CD4-positive, alpha-beta T cell treated with Interleukin-6 at 100 ng/mL for 8 hours (primary cell): ENCODE data around the gene MEF2A.

Experiments
- DNase-seq: peaks from one replicate; pipeline ENCODE4 v3.0.0-alpha.2; 2020; ENCODE audit warnings: mixed read lengths, low spot score

Gene MEF2A

DNA sequence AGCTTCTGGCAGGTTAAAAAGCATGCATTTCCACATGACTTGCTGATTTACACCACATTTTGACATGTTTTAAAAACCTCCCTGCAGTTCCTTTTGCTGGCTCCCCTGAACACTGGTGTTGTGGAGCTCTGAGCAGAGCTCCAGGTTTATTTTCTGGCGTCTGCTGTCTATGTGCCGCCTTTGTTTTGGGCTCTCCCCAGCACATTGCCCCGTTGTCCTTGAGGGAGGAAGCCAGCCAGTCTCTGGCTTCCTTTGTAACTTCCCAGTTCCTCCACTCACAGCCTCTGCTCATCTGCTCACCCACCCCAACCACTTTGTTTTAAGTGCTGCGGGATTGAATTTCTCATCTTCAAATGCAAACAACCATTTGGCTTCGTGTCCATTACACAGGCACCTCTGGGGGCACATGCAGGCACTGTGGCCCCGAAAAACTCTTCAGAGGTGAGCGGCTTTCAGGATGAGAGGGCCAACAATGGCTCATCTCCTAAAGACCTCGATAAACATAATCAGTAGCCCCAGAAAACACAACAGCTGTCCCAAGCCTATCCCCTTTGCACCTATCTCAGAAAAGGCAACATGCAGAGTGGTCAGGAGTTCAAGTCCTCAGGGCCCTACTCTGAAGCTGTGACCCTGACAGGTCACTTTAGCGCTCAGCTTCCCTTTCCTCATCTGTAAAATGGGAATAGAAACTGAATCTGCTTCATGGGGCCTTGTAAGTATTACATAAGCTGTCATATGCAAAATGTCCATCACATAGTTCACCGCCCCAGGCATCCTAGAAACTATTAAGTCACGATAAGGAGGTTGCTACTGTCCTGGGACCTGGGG, 1.3 kb upstream of the MEF2A start:
- DNase-seq = no peak

DNA sequence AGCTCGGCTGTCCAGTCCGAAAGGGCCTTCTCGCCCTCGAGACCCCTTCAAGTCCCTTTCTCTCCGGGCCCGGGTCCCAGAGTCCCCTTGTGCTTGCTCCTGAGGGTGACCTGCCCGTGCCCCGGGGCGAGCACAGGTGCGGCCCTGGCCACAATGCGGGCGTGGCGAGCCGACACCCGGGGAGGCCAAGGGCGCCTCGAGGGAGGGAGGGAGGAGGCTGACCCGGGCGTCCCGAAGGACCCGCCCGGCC, 810 bp upstream of the MEF2A start:
- no peak for DNase-seq

DNA sequence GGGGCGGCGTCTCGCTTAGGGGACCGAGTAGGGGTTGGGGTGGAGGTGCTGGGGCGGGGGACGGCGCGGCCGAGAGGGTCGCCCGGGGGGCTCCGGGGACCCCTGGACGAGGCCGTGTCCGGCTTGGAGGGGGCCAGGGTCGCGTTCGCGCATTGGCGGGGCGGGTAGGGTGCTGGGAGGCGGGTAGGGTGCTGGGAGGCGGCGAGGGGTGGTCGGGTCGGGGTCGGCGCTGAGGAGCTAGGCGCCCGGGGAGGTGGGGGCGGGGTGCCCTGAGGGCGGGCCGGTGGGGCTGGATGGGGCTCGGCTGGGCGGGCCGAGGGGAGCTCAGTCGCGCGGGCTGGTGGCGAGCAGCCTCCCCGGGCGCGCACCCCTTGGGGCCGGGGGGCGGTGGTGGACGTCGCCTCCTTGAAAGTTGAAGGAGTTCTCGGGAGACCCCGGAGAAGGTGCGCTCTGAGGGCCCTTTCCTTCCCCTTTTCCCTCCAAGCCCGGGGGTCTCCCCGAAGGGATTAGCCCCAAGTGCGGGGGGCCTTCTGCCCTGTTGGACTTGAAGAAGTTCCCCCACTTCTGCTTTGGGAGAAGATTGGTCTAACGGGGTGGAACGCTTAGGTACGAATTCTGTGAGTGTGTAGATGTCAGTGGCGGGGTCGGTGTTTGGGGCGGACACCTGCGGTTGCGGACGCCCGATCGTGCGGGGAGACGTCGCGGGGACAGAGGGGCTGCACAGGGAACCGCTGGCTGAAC, 543 bp downstream of the MEF2A start:
- DNase-seq = peak; percentile 9

DNA sequence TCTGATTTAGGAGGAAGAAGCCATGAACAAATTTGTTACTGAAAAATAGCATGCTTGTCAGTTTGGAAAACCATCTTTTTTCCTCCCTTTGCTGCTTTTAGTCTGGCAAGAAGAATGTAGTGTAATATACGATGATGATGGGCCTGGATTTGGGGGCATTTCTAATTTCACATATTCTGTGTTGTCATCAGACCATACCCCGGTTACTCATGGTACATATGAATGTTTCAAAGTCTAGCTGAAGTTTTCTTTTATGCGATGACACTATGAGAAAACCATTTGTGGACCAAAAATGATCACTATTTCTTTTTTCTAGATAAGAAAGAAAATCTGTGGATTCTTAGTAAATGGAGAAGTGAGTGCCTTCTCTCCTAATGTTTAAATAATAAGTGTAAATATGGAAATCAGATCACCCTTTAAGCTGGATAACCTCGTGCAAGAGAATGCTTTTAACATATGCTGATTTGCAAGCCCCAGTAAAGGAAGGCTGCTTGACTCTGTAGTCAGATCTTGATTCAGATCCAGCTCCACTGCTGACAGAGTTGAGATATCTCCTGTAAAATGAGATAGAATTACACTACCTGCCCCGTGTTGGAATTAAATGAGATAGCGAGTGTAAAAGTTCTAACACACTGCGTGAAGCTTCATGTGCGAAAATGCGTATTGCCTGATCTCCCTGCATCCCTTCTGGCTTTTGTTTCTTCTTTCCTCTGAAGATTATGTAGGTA, 3.0 kb downstream of the MEF2A start:
- DNase-seq = no peak

DNA sequence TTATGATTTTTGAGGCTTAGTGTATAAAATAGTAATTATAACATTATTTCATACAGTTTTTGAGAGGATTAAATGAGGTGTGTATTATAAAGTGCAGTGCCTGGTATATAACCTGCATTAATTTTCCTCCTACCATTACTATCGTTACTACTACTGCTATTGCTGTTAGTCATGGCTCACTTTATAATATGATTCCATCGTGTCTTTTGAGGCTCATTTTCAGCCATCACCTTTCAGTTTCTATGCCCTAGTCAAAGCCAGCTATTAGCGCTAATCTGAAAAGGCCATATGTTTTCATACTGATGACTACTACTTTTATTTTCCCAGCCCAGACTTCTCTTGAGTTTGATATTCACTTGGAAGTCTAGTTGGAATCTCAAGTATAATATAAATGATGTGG, 5.5 kb downstream of the MEF2A start:
- DNase-seq = no peak

DNA sequence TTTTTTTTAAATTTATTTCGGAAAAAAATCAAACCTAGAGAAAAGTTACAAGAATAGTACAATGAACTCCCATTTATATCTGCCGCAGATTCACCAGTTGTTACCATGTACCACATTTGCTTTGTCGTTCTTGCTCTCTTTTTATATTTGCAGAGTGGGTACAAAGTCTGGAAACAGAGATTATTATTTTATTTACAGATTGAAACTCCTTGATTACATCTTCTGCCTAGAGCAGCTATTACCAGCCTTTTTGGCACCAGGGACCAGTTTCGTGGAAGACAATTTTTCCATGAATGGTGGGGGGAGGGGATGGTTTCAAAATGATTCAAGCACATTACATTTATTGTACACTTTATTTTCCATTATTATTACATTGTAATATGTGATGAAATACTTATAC, 8.3 kb downstream of the MEF2A start:
- no peak for DNase-seq

DNA sequence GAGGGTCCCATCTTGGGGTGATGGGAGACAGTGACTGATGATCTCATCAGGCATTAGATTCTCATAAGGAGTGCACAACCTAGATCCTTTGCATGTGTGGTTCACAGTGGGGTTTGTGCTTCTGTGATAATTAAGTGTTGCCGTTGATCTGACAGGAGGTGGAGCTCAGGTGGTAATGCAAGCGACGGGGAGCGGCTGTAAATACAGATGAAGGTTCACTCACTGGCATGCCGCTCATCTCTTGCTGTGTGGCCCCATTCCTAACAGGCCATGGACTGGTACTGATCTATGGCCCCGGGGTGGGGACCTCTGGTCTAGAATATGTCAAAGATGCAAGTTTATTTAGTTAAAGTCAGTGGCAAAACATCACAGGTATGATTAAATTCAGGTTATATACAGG, 8.7 kb downstream of the MEF2A start:
- DNase-seq = no peak

DNA sequence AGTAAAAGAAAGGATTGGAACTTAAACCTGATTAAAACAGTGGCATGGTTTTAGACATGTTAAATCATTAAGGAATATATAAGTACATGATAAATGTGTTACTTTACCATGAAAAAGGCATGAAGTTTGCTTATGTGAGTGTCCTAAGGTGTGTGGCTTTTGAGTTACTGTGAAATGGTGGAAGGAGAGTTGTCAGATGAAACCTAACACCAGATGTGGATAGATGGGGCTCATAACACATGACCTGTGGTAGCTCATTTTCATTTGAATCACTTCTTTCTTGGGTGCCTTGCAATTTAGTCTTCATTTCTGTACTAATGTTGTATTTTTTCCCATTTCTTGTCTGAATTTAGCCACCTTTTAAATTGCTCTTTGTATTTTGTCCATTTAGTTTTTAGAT, 13.0 kb downstream of the MEF2A start:
- no peak for DNase-seq

DNA sequence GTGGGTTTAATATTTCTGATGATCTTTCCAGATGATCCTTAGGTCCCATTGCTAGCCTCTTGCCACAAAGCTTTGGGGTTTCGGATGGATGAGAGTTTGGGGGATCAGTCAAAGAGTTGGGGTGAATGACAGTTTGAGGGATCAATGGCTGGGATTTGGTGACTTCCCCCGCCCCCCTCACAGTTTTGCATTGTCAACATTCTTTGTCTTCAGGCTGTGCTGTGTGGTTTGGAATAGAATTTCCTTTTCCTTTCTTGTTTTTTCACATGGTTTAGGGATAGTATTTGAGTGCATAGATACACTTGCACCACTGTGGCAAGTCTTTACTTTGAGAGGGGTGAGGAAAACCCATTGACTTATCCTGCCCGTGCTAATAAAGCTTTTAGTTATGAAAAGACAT, 14.3 kb downstream of the MEF2A start:
- DNase-seq = no peak

DNA sequence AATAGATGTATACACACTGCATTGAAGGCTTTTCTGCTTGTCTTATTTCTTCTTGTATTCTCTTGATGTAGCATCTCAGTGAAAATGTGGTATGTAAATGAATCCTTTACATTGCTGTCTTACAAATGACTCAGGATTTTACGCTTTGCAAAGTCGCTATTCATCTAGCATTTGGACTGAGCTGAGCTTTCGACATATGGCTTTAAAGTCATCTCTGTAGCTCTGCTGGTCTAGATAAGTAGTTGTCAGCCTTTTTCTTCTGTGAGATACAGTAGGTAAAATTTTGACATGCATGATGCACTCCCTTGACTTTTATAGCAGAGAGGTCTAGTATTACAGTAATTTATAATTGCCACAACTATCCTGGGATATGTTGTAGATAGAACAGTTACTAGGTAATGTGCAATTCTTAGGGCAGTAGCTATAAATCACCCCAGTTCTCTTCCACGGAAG, 16.8 kb downstream of the MEF2A start:
- no peak for DNase-seq

DNA sequence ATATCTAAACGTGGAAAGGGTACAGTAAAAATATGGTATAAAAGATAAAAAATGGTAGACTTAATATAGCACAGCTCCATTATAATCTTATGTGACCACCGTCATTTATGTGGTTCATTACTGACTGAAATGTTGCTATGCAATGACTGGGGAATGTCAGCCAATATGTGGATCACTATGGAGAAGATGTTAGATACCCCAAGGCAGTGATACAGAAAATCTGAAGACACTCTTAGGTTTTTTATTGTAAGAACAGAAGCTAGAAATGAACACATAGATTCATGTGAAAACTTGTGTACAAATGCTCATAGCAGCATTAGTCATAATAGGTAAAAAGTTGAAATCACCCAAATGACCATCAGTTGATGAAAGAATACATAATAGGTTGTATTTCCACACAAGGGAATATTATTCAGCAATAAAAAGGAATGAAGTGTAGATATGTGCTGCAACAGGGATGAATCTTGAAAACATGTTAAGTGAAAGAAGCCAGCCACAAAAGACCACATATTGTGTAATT, 18.4 kb downstream of the MEF2A start:
- DNase-seq = no peak

DNA sequence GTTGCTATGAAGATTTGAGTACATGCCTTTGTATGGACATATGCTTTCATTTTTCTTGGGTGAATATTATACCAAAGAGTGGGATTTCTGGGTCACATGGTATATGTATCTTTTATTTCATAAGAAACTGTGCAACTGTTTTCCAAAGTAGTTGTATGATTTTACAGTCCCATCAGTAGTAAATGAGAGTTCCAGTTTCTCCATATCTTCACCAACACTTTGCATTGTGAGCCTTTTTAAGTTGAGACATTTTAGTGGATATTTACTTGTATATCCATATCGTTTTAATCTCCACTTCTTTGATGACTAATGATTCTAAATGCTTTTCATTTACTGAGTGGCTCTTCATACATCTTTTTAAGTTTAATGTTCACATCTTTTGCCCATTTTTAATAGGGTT, 20.3 kb downstream of the MEF2A start:
- no peak for DNase-seq

DNA sequence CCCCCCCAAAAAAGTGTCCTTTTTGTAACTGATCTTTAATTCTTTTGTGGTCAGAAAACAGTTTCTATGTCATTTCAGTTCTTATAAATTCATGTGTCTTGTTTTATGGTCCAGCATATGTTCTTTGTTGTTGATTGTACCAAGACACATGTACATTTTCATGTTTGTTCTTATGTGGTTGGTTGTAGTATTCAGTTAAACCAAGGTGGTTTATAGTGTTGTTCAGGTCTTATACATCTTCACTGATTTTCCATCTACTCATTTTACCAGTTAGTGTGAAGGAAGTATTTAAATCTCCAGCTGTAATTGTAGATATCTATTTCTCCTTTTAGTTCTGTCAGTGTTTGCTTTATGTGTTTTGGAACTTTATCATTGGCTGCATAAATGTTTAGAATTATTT, 24.0 kb downstream of the MEF2A start:
- no peak for DNase-seq

DNA sequence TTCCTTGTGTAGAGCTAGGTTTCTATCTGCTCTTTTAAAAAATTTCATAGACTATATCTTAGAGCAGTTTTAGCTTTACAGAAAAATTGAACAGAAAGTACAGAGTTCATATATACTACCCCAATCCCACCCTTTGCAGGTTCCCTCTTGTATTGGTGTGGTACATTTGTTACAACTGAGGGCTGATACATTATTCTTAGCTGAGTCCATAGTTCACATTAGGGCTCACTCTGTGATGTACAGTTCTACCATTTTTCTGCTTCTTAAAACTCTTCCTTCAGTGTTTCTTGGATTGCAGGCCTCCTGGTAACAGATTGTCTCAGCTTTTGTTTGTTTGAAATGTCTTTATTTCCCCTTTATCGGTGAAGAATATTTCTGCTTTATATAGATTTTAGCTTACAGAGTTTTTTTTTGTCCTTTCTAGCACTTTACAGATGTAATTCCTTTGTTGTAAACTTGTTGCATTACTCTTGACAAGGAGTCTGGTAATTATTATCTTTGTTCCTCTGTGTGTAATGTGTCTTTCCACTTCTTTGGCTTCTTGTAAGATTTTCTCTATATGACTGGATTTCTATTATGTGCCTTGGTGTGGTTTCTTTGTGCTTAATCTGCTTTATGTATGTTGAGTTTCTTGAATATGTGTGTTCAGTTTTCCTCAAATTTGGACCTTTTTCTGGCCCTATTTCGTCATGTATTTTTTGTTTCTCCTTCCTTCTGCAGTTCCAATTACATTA, 25.3 kb downstream of the MEF2A start:
- DNase-seq = no peak

DNA sequence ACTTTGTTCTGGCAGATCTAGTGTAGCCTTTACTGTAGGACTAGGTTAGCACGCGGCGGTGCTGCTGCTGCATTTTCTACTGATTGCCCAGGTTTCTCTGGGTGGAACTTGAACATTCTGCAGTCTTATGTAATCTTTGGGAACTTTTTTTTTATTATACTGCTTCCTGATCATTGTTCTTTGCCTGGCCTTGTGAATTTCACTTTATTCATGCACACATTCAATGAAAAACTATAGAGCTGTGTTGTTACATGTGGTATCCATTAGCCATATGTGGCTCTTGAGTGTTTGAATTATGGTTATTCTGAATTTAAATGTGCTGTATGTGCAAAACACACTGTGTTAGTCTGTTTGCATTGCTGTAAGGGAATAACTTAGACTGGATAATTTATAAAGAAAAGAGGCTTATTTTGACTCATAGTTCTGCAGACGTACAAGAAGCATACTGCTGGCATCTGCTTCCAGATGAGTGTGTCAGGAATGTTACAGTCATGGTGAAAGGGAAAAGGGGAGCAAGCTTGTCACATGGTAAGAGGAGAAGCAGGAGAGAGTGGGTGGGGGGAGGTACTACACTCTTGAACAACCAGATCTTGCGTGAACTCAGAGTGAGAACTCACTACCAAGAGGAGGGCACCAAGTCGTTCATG, 26.5 kb downstream of the MEF2A start:
- DNase-seq = no peak

DNA sequence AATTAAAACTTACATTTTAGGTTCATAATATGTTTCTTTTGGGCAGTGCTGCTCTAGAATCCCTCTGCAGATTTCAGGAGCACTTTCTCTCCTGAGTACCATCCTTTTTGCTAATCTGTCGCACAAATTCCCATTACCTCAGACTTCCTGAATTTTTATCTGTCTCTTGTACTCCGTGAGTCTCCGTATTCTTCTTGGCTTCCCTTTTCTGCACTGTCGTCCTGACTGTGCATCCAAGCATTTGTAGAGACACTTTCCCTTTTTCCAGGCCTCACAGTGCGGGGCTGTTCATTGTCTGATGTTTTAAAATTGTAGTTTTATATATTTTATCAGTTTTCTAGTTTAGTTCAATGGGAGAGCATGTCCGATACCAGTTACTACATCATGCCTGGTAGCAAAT, 27.3 kb downstream of the MEF2A start:
- no peak for DNase-seq

DNA sequence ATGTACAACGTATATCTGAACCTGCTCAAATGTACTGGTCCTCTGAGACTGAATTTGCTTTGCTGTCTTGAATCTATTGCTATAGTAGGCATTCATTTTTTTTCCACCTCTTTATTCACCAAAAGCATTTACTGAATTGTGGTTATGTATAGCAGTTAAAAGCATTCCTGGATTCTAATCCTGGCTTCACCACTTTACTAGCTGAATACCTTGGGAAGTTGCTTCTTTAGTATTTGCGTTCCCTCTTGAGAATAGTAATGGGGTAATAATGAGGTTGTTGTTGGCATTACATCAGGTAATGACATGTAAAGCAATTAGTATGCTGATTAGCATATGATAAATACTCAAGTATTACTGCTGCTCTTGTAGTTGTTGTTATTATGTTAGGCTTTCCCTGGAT, 29.1 kb downstream of the MEF2A start:
- DNase-seq = no peak

DNA sequence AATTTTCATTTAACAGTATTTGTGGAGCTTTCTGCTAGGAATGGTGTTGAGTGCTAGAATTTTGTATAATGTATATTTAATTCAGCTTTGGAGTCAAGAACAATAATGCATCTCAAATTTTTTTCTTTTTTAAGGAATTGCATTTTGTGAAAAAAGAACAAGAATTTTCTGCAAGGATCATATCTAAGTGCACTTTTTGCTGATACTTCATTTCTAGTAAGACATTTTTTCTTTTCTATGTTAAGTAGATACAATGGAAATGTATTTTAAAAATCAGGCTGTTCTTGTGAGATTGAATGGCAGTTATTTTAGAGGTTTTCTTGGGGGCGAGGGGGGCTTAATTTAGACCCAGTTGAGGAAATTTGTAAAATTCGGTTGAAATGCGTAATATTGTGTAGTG, 32.5 kb downstream of the MEF2A start:
- DNase-seq = no peak

DNA sequence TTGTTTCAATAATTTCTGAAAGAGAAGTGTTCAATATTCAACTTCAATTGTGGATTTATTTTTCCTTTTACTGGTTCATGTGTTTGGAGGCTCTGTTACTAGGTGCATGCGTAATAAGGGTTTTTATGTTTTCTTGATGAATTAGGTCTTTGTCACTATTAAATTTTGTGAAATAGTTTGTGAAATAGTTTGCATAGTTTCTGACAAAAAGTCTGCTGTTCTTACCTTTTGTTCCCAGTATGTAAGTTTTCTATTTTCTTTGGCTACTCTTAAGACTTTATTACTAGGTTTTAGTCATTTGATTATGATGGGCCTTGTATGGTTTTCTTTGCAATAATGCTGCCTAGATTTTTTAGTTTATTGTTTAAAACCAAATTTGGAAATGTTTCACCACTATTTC, 38.0 kb downstream of the MEF2A start:
- no peak for DNase-seq

DNA sequence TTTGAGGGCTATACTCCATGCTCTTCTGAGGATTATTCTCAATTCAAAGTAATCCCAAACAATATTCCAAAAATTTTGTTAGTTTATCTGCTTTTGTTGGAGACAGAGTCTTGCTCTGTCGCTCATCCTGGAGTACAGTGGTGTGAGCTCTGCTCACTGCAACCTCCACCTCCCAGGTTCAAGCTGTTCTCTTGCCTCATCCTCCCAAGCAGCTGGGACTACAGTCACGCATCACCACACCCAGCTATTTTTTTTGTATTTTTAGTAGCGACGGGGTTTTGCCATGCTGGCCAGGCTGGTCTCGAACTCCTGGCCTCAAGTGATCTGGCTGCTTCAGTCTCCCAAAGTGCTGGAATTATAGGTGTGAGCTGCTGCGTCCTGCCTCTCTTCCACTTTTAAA, 39.1 kb downstream of the MEF2A start:
- no peak for DNase-seq

DNA sequence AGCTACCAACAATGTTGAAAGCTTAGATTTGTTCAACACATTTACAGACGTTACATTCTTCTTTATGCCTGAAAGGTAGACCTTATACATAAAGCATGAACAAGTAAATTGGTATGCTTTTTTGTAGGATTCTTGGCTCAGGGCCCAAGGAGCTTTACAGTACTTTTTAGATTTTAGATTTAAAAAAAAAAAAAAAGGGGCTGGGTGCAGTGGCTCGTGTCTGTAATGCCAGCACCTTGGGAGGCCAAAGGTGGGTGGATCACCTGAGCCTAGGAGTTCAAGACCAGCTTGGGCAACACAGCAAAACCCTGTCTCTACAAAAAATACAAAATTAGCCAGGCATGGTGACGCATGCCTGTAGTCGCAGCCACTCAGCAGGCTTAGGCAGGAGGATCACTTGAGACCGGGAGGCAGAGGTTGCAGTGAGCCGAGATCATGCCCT, 39.7 kb downstream of the MEF2A start:
- no peak for DNase-seq

DNA sequence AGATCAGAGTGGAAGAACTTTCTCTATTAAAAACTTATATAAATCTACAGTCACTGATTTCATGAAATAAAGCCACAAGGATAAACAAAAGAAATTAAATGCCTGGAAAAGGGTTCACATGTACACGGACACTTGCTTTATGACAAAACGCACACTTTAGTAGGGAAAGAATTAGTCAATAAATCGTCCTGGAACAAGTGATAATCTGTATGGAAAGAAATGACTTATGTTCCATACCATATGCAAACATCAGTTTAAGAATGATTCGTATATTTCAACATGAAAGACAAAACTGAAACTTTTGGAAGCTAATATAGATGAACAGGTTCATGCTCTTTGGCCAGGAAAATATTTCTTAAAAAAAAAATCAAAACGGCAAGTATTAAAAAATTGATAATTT, 40.2 kb downstream of the MEF2A start:
- no peak for DNase-seq
